ENCODE results near the gene KRTAP5-11.
"Not testable (repeated sequence)": the region's sequence is repeated elsewhere in the genome, so short reads cannot be mapped to it uniquely, and the experiment has no call there.

The KRTAP5-11 gene

GRCh38 chr11:71582309-71582895 is at the start of gene KRTAP5-11:
KRTAP5-11 (minus strand) TSS chr11:71582875; CDS start chr11:71582837, 38 bp downstream.
- DNase-seq, result no peak

- not testable (repeated sequence) for DNase-seq
These were observed 48.9 kb upstream of the KRTAP5-11 start for GRCh38 chr11:71631551-71631950.

GRCh38 chr11:71630071-71630470 is 47.4 kb upstream of the KRTAP5-11 start:
- DNase-seq, result not testable (repeated sequence)

- not testable (repeated sequence) for DNase-seq
These were observed 46.3 kb upstream of the KRTAP5-11 start for GRCh38 chr11:71628943-71629342.

GRCh38 chr11:71623226-71623625 is 40.6 kb upstream of the KRTAP5-11 start:
- not testable (repeated sequence) for DNase-seq

- DNase-seq, result not testable (repeated sequence)
These were observed 39.9 kb upstream of the KRTAP5-11 start for GRCh38 chr11:71622561-71622960.

- not testable (repeated sequence) for DNase-seq
These were observed 32.3 kb upstream of the KRTAP5-11 start for GRCh38 chr11:71615003-71615402.

GRCh38 chr11:71614366-71614917 is 31.8 kb upstream of the KRTAP5-11 start:
- not testable (repeated sequence) for DNase-seq

- DNase-seq, result not testable (repeated sequence)
These were observed 31.3 kb upstream of the KRTAP5-11 start for GRCh38 chr11:71613931-71614330.

- not testable (repeated sequence) for DNase-seq
These were observed 28.7 kb upstream of the KRTAP5-11 start for GRCh38 chr11:71611218-71611910.

GRCh38 chr11:71608272-71608671 is 25.6 kb upstream of the KRTAP5-11 start:
- DNase-seq, result not testable (repeated sequence)

GRCh38 chr11:71607520-71608216 is 25.0 kb upstream of the KRTAP5-11 start:
- not testable (repeated sequence) for DNase-seq

GRCh38 chr11:71606853-71607519 is 24.3 kb upstream of the KRTAP5-11 start:
- DNase-seq, result not testable (repeated sequence)

GRCh38 chr11:71604798-71605488 is 22.3 kb upstream of the KRTAP5-11 start:
- DNase-seq, result not testable (repeated sequence)

GRCh38 chr11:71603221-71603620 is 20.5 kb upstream of the KRTAP5-11 start:
- DNase-seq, result not testable (repeated sequence)

GRCh38 chr11:71589546-71589920 is 6.9 kb upstream of the KRTAP5-11 start:
- not testable (repeated sequence) for DNase-seq

GRCh38 chr11:71588822-71589545 is 6.3 kb upstream of the KRTAP5-11 start:
- not testable (repeated sequence) for DNase-seq

GRCh38 chr11:71588314-71588713 is 5.6 kb upstream of the KRTAP5-11 start:
- DNase-seq, result not testable (repeated sequence)

GRCh38 chr11:71585673-71586072 is 3.0 kb upstream of the KRTAP5-11 start:
- DNase-seq, result not testable (repeated sequence)

- not testable (repeated sequence) for DNase-seq
These were observed 294 bp upstream of the KRTAP5-11 start for GRCh38 chr11:71582969-71583368.

GRCh38 chr11:71581826-71582225 is 849 bp downstream of the KRTAP5-11 start:
- no peak for DNase-seq
